Heart right ventricle (tissue), 16 donors: Measurements from ENCODE around the gene CCDC3. TPM values are rescaled to one million over a fixed set of nuclear protein-coding genes. Genes with fewer than 3 reads are reported as not detected.
"Not testable (repeated sequence)": the region's sequence is repeated elsewhere in the genome, so short reads cannot be mapped to it uniquely, and the experiment has no call there.

Experiments
- ATAC-seq, 8 donors: fragments of 200-7000 bp; cut with Tn5 transposase; one replicate each; pipeline ENCODE4 v1.9.1; 2020; ENCODE audit warnings: mild to moderate bottlenecking in 8 of 8, moderate library complexity in 8 of 8, moderate number of reproducible peaks in 1 of 8
- DNase-seq, 2 donors: peaks; one replicate each; pipeline ENCODE4 v3.0.0-alpha.2; 2020
- H3K27ac ChIP-seq, 10 donors: fragments of 200-600 bp; sonication (generic) in 2 of 10; one replicate each; pipeline versions ENCODE4 v1.5.0 to v1.8.0; 2020 to 2022; ENCODE audit warnings: mild to moderate bottlenecking in 3 of 10
- H3K27me3 ChIP-seq, 7 donors: fragments of 200-600 bp; one replicate each; pipeline ENCODE4 v1.8.0; 2021 to 2022; ENCODE audit warnings: mild to moderate bottlenecking in 2 of 7
- H3K36me3 ChIP-seq, 9 donors: fragments of 200-600 bp; sonication (generic) in 1 of 9; one replicate each; pipeline versions ENCODE4 v1.5.0 to v1.8.0; 2020 to 2022; ENCODE audit warnings: mild to moderate bottlenecking in 2 of 9
- H3K4me1 ChIP-seq, 9 donors: fragments of 200-600 bp; sonication (generic) in 1 of 9; one replicate each; pipeline versions ENCODE4 v1.5.0 to v1.8.0; 2020 to 2022; ENCODE audit warnings: mild to moderate bottlenecking in 4 of 9
- H3K4me3 ChIP-seq, 10 donors: fragments of 200-600 bp; sonication (generic) in 2 of 10; one replicate each; pipeline versions ENCODE4 v1.5.0 to v1.8.0; 2020 to 2022; ENCODE audit warnings: mild to moderate bottlenecking in 7 of 10, moderate library complexity in 2 of 10
- H3K9me3 ChIP-seq, 11 donors: fragments of 200-600 bp in 10 of 11; sonication (generic) in 2 of 11; one replicate each; pipeline versions ENCODE4 v1.5.0 to v1.8.0; 2013 to 2022; ENCODE audit warnings: mild to moderate bottlenecking in 2 of 11, control low read depth in 1 of 11, moderate library complexity in 1 of 11
- WGBS, 2 donors: extraction: QIAGEN DNeasy Blood & Tissue Kit; methylation state at CpG; one replicate each; pipeline ENCODE4 v1.1.7; 2013; ENCODE audit warnings: inconsistent platforms in 1 of 2; 5-methylcytosine and 5-hydroxymethylcytosine counted together
- intact Hi-C, 10 donors: fragments of 100-400 bp; cut with DNase I; formaldehyde crosslinking; loops; one replicate each; pipeline versions ENCODE4 v1.11.1 to v1.14.2; 2022
- polyA plus RNA-seq, 2 donors: library from polyadenylated mRNA; stranded (reverse); fragments of 200-250 nt; gene quantifications; one replicate each; pipeline ENCODE4 v1.2.3, GENCODE V29; 2013
- total RNA-seq, 10 donors: library from RNA; stranded (reverse); fragmentation: NEBNext Ultra II Directional in 3 of 10; extraction: Animal tissue kit (Norgen Biotek cat#: 25700) in 3 of 10; gene quantifications; one replicate each; pipeline versions ENCODE4 v1.2.1 to v1.2.4, GENCODE V29; 2021 to 2023
- TF ChIP-seq, protein P1 (sequence below), 9 donors: fragments of 200-600 bp; sonication (generic) in 2 of 9; IDR thresholded peaks; one replicate each; pipeline versions ENCODE4 v1.5.0 to v1.8.0; 2021 to 2022; ENCODE audit warnings: antibody characterized with exemption in 9 of 9, mild to moderate bottlenecking in 5 of 9, moderate library complexity in 1 of 9
- donor health status: Arrhythmogenic right ventricular cardiomyopathy.
- donor health status: ischemic (EF 13 %, LVEDD 7.1; RV severe dilation, severe dysfunction).
- donor health status: healthy with polysubstance abuse.
- donor health status: DM: no; HTN: yes; CAD: no.
- donor health status: DM: no; HTN: no; CAD: no.
- donor health status: ischemic (EF 25% LVEDD 6.9; RV normal size, moderate dysfunction).
- donor health status: ischemic (EF 25% LVEDD 5.7; RV mildly dilated, moderate dysfunction).
- donor health status: healthy.
- donor health status: DM: yes; HTN: yes; CAD: no.
- donor health status: Ischemic cardiomyopathy.
- donor health status: ischemic (EF 35%, LVEDD 5.7; RV mildly dilated, moderate dysfunction).
- donor health status: nonischemic (EF 11% LVEDD 7.7; RV severe dilation, severe dysfunction).
- donor health status: DM: yes; HTN: yes; CAD: no.
- donor health status: PGD.
- donor health status: ischemic (EF 29% LVEDD 5.4; RV normal size, mild dysfunction).
- donor health status: nonischemic (EF 23%, LVEDD 6.1; RV moderate dilation, normal function).

Gene CCDC3
- total and polyA plus RNA-seq, 12 donors = 2.6 to 14.3 (median 6.9) TPM

DNA sequence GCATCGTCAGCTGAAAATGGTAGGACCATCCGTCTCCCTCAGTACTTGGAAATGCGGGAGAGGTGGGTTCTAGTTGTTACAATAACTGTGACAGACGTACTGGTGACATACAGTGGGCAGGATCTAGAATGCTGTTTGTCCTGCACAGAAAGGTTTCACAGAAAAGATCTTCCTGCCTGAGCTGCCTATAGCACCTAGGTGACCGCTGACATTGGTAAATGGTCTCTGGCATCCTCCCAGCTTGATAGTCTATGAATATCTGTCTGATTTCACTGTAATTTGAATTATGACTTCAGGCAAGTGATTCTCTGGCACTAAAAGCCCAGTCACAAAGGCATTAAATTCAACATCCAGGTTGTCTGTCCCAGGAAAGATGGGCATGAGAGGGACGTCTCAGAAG, 38.2 kb upstream of the CCDC3 start:
- Histone ChIP-seq H3K9me3 (peaks cover 0 to 12% (median 0%) of the 10 kb centered on the region in 11 donors), H3K4me3 (no peak overlapping the region), H3K36me3 (no peaks in the 10 kb centered on the region), H3K27me3 (peaks cover 0 to 15% (median 9%) of the 10 kb centered on the region in 7 donors), H3K4me1 (no peaks in the 10 kb centered on the region), H3K27ac (no peak overlapping the region)
- TF ChIP-seq, protein P1, sequence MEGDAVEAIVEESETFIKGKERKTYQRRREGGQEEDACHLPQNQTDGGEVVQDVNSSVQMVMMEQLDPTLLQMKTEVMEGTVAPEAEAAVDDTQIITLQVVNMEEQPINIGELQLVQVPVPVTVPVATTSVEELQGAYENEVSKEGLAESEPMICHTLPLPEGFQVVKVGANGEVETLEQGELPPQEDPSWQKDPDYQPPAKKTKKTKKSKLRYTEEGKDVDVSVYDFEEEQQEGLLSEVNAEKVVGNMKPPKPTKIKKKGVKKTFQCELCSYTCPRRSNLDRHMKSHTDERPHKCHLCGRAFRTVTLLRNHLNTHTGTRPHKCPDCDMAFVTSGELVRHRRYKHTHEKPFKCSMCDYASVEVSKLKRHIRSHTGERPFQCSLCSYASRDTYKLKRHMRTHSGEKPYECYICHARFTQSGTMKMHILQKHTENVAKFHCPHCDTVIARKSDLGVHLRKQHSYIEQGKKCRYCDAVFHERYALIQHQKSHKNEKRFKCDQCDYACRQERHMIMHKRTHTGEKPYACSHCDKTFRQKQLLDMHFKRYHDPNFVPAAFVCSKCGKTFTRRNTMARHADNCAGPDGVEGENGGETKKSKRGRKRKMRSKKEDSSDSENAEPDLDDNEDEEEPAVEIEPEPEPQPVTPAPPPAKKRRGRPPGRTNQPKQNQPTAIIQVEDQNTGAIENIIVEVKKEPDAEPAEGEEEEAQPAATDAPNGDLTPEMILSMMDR (IDR thresholded peaks at IDR 0.05) = no peak
- DNase-seq = no peak
- 75 to 76% methylated on average over 6 of the region's 6 CpGs for WGBS, 2 donors
- ATAC-seq = no peak
- intact Hi-C loops = loop anchor here in 2 of 10 donors (5.0 to 10.0 kb wide), 2 partner anchors 1665 to 1733 kb away; partner anchors contain the start of gene FAM107B (in 1 of the 2)

DNA sequence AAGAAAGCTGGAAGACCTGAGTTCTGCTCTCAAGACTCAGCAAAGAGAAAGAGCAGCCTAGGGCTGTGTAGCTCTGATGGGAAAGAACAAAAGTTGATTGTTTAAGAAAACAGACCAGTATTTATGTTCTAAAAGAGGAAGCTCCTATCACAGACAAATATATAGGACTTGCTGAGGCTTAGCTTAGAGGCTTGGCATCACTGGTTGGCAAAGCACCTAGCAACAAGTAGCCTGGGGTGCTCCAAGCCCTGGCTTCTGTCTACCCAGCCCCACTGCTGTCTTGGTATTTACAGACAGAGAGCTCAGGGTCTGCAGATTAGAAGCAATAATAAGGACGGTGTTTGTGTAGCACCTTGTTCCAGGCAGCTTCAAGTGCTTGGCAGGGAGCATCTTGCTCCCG, 36.9 kb upstream of the CCDC3 start:
- intact Hi-C loops = loop anchor here in 1 of 10 donors (10.0 kb wide), 1 partner anchor 1666 kb away; no protein-coding TSS in a partner anchor
- Histone ChIP-seq H3K27ac (no peak overlapping the region), H3K27me3 (peaks cover 0 to 15% (median 9%) of the 10 kb centered on the region in 7 donors), H3K9me3 (peaks cover 0 to 2% (median 0%) of the 10 kb centered on the region in 11 donors), H3K36me3 (no peaks in the 10 kb centered on the region), H3K4me1 (no peaks in the 10 kb centered on the region), H3K4me3 (no peak overlapping the region)
- ATAC-seq (no peak), DNase-seq (no peak)
- TF ChIP-seq, protein P1 (IDR thresholded peaks at IDR 0.05) = no peak
- WGBS, 2 donors = 59 to 63% methylated on average over 2 of the region's 2 CpGs

DNA sequence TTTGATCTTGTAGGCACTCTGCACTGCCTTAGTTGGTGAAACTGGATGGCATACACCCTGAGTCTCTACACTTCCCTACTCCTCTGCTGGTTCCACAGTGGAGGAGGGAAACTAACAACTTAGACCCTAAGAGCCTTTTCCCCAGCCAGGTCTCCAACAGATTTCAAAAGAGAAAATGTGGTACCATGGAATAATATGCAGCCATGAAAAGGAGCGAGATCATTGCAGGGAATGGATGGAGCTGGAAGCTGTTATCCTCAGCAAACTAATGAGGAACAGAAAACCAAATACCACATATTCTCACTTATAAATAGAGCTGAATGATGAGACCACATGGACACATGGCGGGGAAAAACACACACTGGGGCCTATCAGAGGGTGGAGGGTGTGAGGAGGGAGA, 36.3 kb upstream of the CCDC3 start:
- H3K27me3 ChIP-seq = peaks cover 0 to 15% (median 9%) of the 10 kb centered on the region in 7 donors
- intact Hi-C loops = loop anchor here in 1 of 10 donors (10.0 kb wide), 1 partner anchor 1667 kb away; no protein-coding TSS in a partner anchor

DNA sequence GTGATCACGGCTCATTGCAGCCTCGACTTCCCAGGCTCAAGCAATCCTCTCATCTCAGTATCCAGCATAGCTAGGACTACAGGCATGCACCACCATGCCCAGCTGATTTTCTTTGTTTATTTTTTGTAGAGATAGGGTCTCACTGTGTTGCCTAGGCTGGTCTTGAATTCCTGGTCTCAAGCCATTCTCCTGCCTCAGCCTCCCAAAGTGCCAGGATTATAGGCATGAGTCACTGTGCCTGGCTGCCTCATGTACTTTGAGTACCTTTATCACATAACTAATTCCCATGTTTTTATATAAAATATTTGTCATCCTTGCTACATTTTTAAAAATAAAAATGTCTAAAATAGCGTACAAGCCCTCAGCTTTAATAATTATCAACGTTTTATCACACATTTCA, 35.3 kb upstream of the CCDC3 start:
- intact Hi-C loops = loop anchor here in 1 of 10 donors (10.0 kb wide), 1 partner anchor 1668 kb away; no protein-coding TSS in a partner anchor
- ATAC-seq = no peak
- no peak overlapping the region for H3K4me3 ChIP-seq
- no peak overlapping the region for H3K27ac ChIP-seq
- H3K9me3 ChIP-seq = no peaks in the 10 kb centered on the region
- peaks cover 0 to 15% (median 9%) of the 10 kb centered on the region in 7 donors for H3K27me3 ChIP-seq
- TF ChIP-seq, protein P1 (IDR thresholded peaks at IDR 0.05) = no peak
- no peaks in the 10 kb centered on the region for H3K36me3 ChIP-seq
- H3K4me1 ChIP-seq = no peaks in the 10 kb centered on the region
- DNase-seq = no peak
- WGBS, 2 donors = 86 to 88% methylated on average over 4 of the region's 4 CpGs

More for the DNA sequence above, 36.3 kb upstream of the CCDC3 start:
- WGBS, 2 donors = 88% methylated on average over 2 of the region's 2 CpGs
- Histone ChIP-seq H3K27ac (no peak overlapping the region), H3K4me1 (no peaks in the 10 kb centered on the region), H3K4me3 (no peak overlapping the region), H3K36me3 (no peaks in the 10 kb centered on the region), H3K9me3 (no peaks in the 10 kb centered on the region)
- TF ChIP-seq, protein P1 (IDR thresholded peaks at IDR 0.05) = no peak
- ATAC-seq (no peak), DNase-seq (no peak)

DNA sequence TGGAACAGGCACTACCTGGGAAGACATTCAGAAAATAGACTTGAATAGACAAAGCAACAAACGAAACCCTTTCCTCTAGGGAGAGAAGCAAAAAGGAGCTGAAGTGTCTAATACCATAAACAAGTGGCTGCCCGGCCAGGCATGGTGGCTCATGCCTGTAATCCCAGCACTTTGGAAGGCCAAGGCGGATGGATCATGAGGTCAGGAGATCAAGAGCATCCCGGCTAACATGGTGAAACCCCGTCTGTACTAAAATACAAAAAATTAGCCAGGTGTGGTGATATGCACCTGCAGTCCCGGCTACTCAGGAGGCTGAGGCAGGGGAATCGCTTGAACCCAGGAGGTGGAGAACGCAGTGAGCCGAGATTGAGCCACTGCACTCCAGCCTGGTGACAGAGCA, 34.2 kb upstream of the CCDC3 start:
- not testable (repeated sequence) for DNase-seq, H3K4me3 ChIP-seq, H3K9me3 ChIP-seq, H3K27ac ChIP-seq, H3K36me3 ChIP-seq, H3K4me1 ChIP-seq, ATAC-seq
- 86 to 87% methylated on average over 9 of the region's 9 CpGs for WGBS, 2 donors
- H3K27me3 ChIP-seq = peaks cover 0 to 15% (median 9%) of the 10 kb centered on the region in 7 donors
- intact Hi-C loops = loop anchor here in 1 of 10 donors (10.0 kb wide), 1 partner anchor 1669 kb away; no protein-coding TSS in a partner anchor
